Astrocyte (in vitro differentiated cells and primary cell): Measurements from ENCODE around the gene SNAPC4. TPM values are rescaled to one million over a fixed set of nuclear protein-coding genes. Genes with fewer than 3 reads are reported as not detected.

ENCODE experiments used
- DNase-seq: peaks from one replicate; pipeline ENCODE4 v3.0.0-alpha.2; 2010; ENCODE audit warnings: low read depth
- FAIRE-seq: peaks from 2 replicates; lab custom pipeline; 2011; peaks lifted over from hg19 to GRCh38; lab: Jason Lieb, UNC
- H2AFZ ChIP-seq: 2 replicates; pipeline ENCODE4 v1.6.0; 2012; ENCODE audit warnings: low read depth, low read length, inconsistent platforms
- H3K27ac ChIP-seq: 2 replicates; pipeline ENCODE4 v1.5.1; 2011; ENCODE audit warnings: low read depth, low read length, inconsistent platforms
- H3K27me3 ChIP-seq: 2 replicates; pipeline ENCODE4 v1.6.0; 2011; ENCODE audit warnings: low read length, inconsistent platforms; ENCODE audit not compliant: insufficient read depth
- H3K36me3 ChIP-seq: 2 replicates; pipeline ENCODE4 v1.5.1; 2011; ENCODE audit warnings: low read length, inconsistent platforms; ENCODE audit not compliant: insufficient read depth
- H3K4me1 ChIP-seq: 2 replicates; pipeline ENCODE4 v1.5.1; 2011; ENCODE audit warnings: low read length, inconsistent platforms; ENCODE audit not compliant: insufficient read depth
- H3K4me2 ChIP-seq: 2 replicates; pipeline ENCODE4 v1.6.0; 2012; ENCODE audit warnings: low read length, inconsistent platforms
- H3K4me3 ChIP-seq: 2 replicates; pipeline ENCODE4 v1.5.1; 2011; ENCODE audit warnings: low read depth, mild to moderate bottlenecking, low read length, inconsistent platforms; ENCODE audit not compliant: insufficient read depth
- H3K79me2 ChIP-seq: 2 replicates; pipeline ENCODE4 v1.6.0; 2012; ENCODE audit warnings: mild to moderate bottlenecking, low read length, inconsistent platforms; ENCODE audit not compliant: insufficient read depth
- H3K9ac ChIP-seq: 2 replicates; pipeline ENCODE4 v1.6.0; 2012; ENCODE audit warnings: mild to moderate bottlenecking, low read length, inconsistent platforms
- H3K9me3 ChIP-seq: 2 replicates; pipeline ENCODE4 v1.5.1; 2012; ENCODE audit warnings: low read depth, mild to moderate bottlenecking, low read length, inconsistent platforms; ENCODE audit not compliant: insufficient read depth
- H4K20me1 ChIP-seq: 2 replicates; pipeline ENCODE4 v1.6.0; 2012; ENCODE audit warnings: low read length, inconsistent platforms; ENCODE audit not compliant: insufficient read depth
- H3K27ac Mint-ChIP-seq: one replicate; pipeline ENCODE4 v1.8.0; 2021; ENCODE audit warnings: mild to moderate bottlenecking, mixed read lengths; ENCODE audit not compliant: unreplicated experiment
- H3K27me3 Mint-ChIP-seq: one replicate; pipeline ENCODE4 v1.8.0; 2021; ENCODE audit warnings: low read depth, mixed read lengths; ENCODE audit not compliant: unreplicated experiment
- H3K36me3 Mint-ChIP-seq: one replicate; pipeline ENCODE4 v1.8.0; 2021; ENCODE audit warnings: low read depth, mixed read lengths; ENCODE audit not compliant: unreplicated experiment
- H3K4me1 Mint-ChIP-seq: one replicate; pipeline ENCODE4 v1.8.0; 2021; ENCODE audit warnings: low read depth, mixed read lengths; ENCODE audit not compliant: unreplicated experiment
- H3K4me3 Mint-ChIP-seq: one replicate; pipeline ENCODE4 v1.8.0; 2021; ENCODE audit warnings: mild to moderate bottlenecking, moderate library complexity, mixed read lengths; ENCODE audit not compliant: unreplicated experiment
- H3K9me3 Mint-ChIP-seq: one replicate; pipeline ENCODE4 v1.8.0; 2021; ENCODE audit warnings: mild to moderate bottlenecking, mixed read lengths; ENCODE audit not compliant: unreplicated experiment
- CTCF ChIP-seq: IDR thresholded peaks from 2 replicates; pipeline ENCODE4 v1.5.1; 2011; ENCODE audit warnings: low read depth, mild to moderate bottlenecking, inconsistent platforms, low read length, moderate library complexity; ENCODE audit not compliant: insufficient read depth
- EZH2 ChIP-seq: IDR thresholded peaks from 2 replicates; pipeline ENCODE4 v1.6.1; 2012; ENCODE audit warnings: mild to moderate bottlenecking, low read length, inconsistent platforms; ENCODE audit not compliant: insufficient read depth
- total RNA-seq: library from RNA; stranded (reverse); gene quantifications from 2 replicates; pipeline ENCODE4 v1.2.1, GENCODE V29; 2021

SNAPC4 gene
- total RNA-seq, 1 donor from 2014 or later: 18.6 TPM

DNA sequence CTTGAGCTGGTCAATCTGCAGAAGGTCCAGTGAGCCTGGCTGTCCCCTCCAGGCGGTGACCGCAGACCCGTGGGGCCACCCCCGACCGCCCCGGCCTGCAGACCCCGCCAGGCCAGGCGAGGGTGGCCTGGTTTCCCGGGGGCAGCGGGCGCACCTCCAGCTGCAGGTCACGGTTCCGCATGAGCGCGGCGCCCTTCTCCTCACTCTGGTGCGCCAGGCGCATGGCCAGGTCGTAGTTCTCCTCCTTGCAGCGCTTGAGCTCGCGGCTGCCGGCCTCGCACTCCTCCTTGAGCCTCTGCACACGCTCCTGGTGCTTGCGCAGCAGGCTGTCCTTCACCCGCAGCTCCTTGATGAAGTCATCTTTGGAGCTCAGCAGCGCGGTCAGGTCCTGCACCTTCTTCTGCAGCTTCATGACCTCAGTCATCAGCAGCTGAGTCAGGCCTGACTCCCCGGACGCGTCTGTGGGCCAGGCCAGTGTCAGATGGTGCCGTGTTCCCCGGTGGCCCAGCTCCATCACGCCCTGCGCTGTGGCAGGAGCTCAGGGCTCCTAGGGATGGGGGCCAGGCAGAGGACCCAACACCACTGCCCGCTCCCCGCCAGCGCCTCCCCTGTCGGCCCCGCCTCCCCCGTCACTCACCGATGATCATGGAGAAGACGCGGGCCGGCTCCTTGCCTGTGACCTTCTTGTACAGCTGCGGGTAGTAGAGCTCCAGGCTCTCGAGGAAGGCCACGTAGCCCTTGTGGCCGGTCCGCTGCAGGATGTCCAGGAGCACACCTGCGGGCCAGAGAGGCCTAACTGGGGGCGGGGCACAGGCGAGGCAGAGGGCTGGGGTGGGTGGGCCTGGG, 29.1 kb downstream of the SNAPC4 start:
- Mint-ChIP-seq H3K4me1 (peaks cover 6% of the 10 kb centered on the region), H3K9me3 (no peaks in the 10 kb centered on the region), H3K27me3 (no peaks in the 10 kb centered on the region), H3K27ac (no peak overlapping the region), H3K36me3 (peaks cover 3% of the 10 kb centered on the region), H3K4me3 (no peak overlapping the region)
- Histone ChIP-seq H3K27me3 (no peaks in the 10 kb centered on the region), H3K4me1 (peaks cover 10% of the 10 kb centered on the region), H3K9ac (no peak overlapping the region), H3K4me2 (no peak overlapping the region), H3K36me3 (no peaks in the 10 kb centered on the region), H3K27ac (no peak overlapping the region), H3K4me3 (no peak overlapping the region), H3K9me3 (no peaks in the 10 kb centered on the region), H2AFZ (no peak overlapping the region), H3K79me2 (no peaks in the 10 kb centered on the region), H4K20me1 (no peaks in the 10 kb centered on the region)
- no peak for FAIRE-seq
- peak; percentile 64 for DNase-seq
- TF ChIP-seq EZH2 (no peak), CTCF (no peak)

- no peak overlapping the region for H3K4me3 Mint-ChIP-seq
- Histone ChIP-seq H3K9ac (no peak overlapping the region), H3K4me1 (peaks cover 10% of the 10 kb centered on the region), H3K9me3 (no peaks in the 10 kb centered on the region), H3K27me3 (no peaks in the 10 kb centered on the region), H3K4me2 (no peak overlapping the region), H3K4me3 (no peak overlapping the region), H2AFZ (no peak overlapping the region), H3K27ac (no peak overlapping the region), H3K79me2 (no peaks in the 10 kb centered on the region), H3K36me3 (no peaks in the 10 kb centered on the region), H4K20me1 (no peaks in the 10 kb centered on the region)
- DNase-seq (no peak), FAIRE-seq (no peak)
- peaks cover 3% of the 10 kb centered on the region for H3K36me3 Mint-ChIP-seq
- no peaks in the 10 kb centered on the region for H3K9me3 Mint-ChIP-seq
- H3K4me1 Mint-ChIP-seq: peaks cover 6% of the 10 kb centered on the region
- H3K27ac Mint-ChIP-seq: no peak overlapping the region
- H3K27me3 Mint-ChIP-seq: no peaks in the 10 kb centered on the region
- TF ChIP-seq EZH2 (no peak), CTCF (no peak)
These were observed 29.9 kb downstream of the SNAPC4 start for GRCh38 chr9:136370037-136370436.

- Histone ChIP-seq H2AFZ (no peak overlapping the region), H3K36me3 (no peaks in the 10 kb centered on the region), H3K27ac (no peak overlapping the region), H3K79me2 (no peaks in the 10 kb centered on the region), H3K9ac (no peak overlapping the region), H3K4me3 (no peak overlapping the region), H4K20me1 (peaks cover 3% of the 10 kb centered on the region), H3K9me3 (no peaks in the 10 kb centered on the region), H3K27me3 (no peaks in the 10 kb centered on the region), H3K4me2 (no peak overlapping the region), H3K4me1 (peaks cover 13% of the 10 kb centered on the region)
- FAIRE-seq: no peak
- Mint-ChIP-seq H3K4me3 (no peak overlapping the region), H3K4me1 (peaks cover 6% of the 10 kb centered on the region), H3K36me3 (peaks cover 3% of the 10 kb centered on the region), H3K9me3 (no peaks in the 10 kb centered on the region), H3K27ac (no peak overlapping the region), H3K27me3 (no peaks in the 10 kb centered on the region)
- TF ChIP-seq EZH2 (no peak), CTCF (no peak)
- DNase-seq: no peak
These were observed 31.8 kb downstream of the SNAPC4 start for GRCh38 chr9:136368190-136368589.
